SH-SY5Y (cell line): ENCODE data around the gene EPOP.
A peak's percentile ranks its signal among the peaks of the same experiment; 100 is the strongest.

ENCODE experiments used
- GATA2 ChIP-seq: IDR thresholded peaks from 2 replicates; pipeline ENCODE4 v1.6.1; 2011; ENCODE audit warnings: mild to moderate bottlenecking, low read depth, low read length
- GATA3 ChIP-seq: IDR thresholded peaks from 2 replicates; pipeline ENCODE4 v1.6.1; 2011; ENCODE audit warnings: low read depth, mild to moderate bottlenecking, low read length, moderate library complexity

DNA sequence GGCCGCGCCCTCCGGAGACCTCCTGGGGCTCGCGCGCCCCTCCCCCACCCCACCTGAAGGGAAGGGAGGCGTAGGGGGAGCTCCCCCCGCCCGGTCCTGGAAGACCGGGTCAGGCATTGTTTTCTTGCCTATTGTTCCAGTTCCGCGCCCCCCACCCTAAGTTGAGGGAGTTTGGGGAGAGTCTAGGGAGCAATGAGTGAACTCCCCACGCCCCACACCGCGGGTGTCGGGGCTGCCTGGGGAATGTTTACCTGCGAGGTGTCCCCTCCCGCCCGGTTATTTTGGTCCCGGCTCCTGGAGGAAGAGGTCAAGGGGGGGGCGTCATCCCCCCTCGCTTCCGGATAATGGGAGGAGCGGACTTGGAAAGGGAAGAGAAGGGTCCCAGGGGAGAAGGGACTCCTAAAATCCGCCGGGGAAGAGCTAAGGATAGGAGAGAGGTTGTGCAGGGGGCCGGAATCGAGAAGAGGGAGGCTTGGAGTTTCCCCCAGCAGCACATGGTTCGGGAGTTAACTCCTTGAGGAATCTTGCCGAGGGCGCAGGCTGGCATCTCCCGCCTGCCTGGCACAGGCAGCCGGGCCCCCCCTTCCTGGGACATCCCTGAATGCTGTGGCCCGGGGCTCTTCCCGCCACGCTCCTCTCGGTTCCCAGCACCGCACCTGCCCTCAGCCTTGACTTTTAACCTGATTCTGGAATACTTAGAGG lies 31.2 kb upstream of the EPOP start:
- 0 out of 2 replicates have a peak, but pooled peaks have one; percentile 12 for TF ChIP-seq GATA2
- TF ChIP-seq GATA3 = no peak
